Heart left ventricle (tissue), 13 donors: ENCODE data around the gene EPC2.
"Not testable (repeated sequence)": the region's sequence is repeated elsewhere in the genome, so short reads cannot be mapped to it uniquely, and the experiment has no call there.

ENCODE experiments used
- CTCF ChIP-seq, 12 donors: fragments of 200-600 bp; sonication (generic) in 4 of 12; IDR thresholded peaks; one replicate each; pipeline versions ENCODE4 v1.5.0 to v1.8.0; 2018 to 2022; ENCODE audit warnings: antibody characterized with exemption in 12 of 12, mild to moderate bottlenecking in 5 of 12
- POLR2A ChIP-seq, 2 donors: fragments of 450-650 bp; IDR thresholded peaks; one replicate each; pipeline ENCODE4 v1.6.1; 2017; ENCODE audit warnings: antibody characterized with exemption in 2 of 2, mild to moderate bottlenecking in 2 of 2, moderate library complexity in 2 of 2
- donor health status: ischemic (EF 13 %, LVEDD 7.1; RV severe dilation, severe dysfunction).
- donor health status: DM: no; HTN: yes; CAD: no.
- donor health status: DM: no; HTN: no; CAD: no.
- donor health status: ischemic (EF 25% LVEDD 6.9; RV normal size, moderate dysfunction).
- donor health status: ischemic (EF 25% LVEDD 5.7; RV mildly dilated, moderate dysfunction).
- donor health status: ischemic (EF 35%, LVEDD 5.7; RV mildly dilated, moderate dysfunction).
- donor health status: nonischemic (EF 11% LVEDD 7.7; RV severe dilation, severe dysfunction).
- donor health status: DM: yes; HTN: yes; CAD: no.
- donor health status: PGD.
- donor health status: ischemic (EF 29% LVEDD 5.4; RV normal size, mild dysfunction).
- donor health status: nonischemic (EF 23%, LVEDD 6.1; RV moderate dilation, normal function).

GRCh38 chr2:148647711-148648110, 3.2 kb downstream of the EPC2 start:
- TF ChIP-seq POLR2A, CTCF (IDR thresholded peaks at IDR 0.05): not testable (repeated sequence)
